SIG-M5 (cell line): Measurements from ENCODE around the gene IHH.

Source experiments
- DNase-seq: peaks from one replicate; lab custom pipeline; 2025; lab: John Stamatoyannopoulos, UW

The IHH gene

GRCh38 chr2:219038600-219038999 lies 22.1 kb downstream of the IHH start:
- no peak for DNase-seq

- DNase-seq: no peak
Observed at GRCh38 chr2:219037783-219038499, 22.8 kb downstream of the IHH start.

- no peak for DNase-seq
Observed at GRCh38 chr2:219035942-219036341, 24.8 kb downstream of the IHH start.

GRCh38 chr2:219034823-219035222 lies 25.9 kb downstream of the IHH start:
- no peak for DNase-seq

GRCh38 chr2:219032051-219032745 lies 28.5 kb downstream of the IHH start:
- DNase-seq: no peak

- DNase-seq: no peak
Observed at GRCh38 chr2:219031005-219031738, 29.5 kb downstream of the IHH start.

GRCh38 chr2:219030177-219030940 lies 30.4 kb downstream of the IHH start:
- no peak for DNase-seq

GRCh38 chr2:219029829-219030165 lies 30.9 kb downstream of the IHH start:
- DNase-seq: no peak

GRCh38 chr2:219028996-219029828 lies 31.5 kb downstream of the IHH start:
- no peak for DNase-seq

- no peak for DNase-seq
Observed at GRCh38 chr2:219028141-219028540, 32.6 kb downstream of the IHH start.

GRCh38 chr2:219027511-219028055 lies 33.1 kb downstream of the IHH start:
- no peak for DNase-seq

- DNase-seq: no peak
Observed at GRCh38 chr2:219026946-219027345, 33.8 kb downstream of the IHH start.

- no peak for DNase-seq
Observed at GRCh38 chr2:219025637-219026585, 34.8 kb downstream of the IHH start.

GRCh38 chr2:219024059-219024458 lies 36.7 kb downstream of the IHH start:
- DNase-seq: no peak

GRCh38 chr2:219023045-219023605 lies 37.6 kb downstream of the IHH start:
- DNase-seq: no peak

GRCh38 chr2:219022616-219023015 lies 38.1 kb downstream of the IHH start:
- no peak for DNase-seq

GRCh38 chr2:219022041-219022440 lies 38.7 kb downstream of the IHH start:
- DNase-seq: no peak

- DNase-seq: no peak
Observed at GRCh38 chr2:219021591-219021990, 39.1 kb downstream of the IHH start.

GRCh38 chr2:219020604-219021365 lies 39.9 kb downstream of the IHH start:
- no peak for DNase-seq
